GM12801 (cell line): ENCODE results near the gene ARHGEF16.

Experiments
- CTCF ChIP-seq: IDR thresholded peaks from one replicate; pipeline ENCODE4 v1.5.1; 2011; ENCODE audit warnings: control low read depth; ENCODE audit not compliant: insufficient read length; ENCODE audit errors: extremely low read depth

The ARHGEF16 gene

GRCh38 chr1:3464649-3465025, 10.2 kb downstream of the ARHGEF16 start:
- TF ChIP-seq CTCF: no peak

GRCh38 chr1:3465091-3465934, 10.8 kb downstream of the ARHGEF16 start:
- TF ChIP-seq CTCF: no peak

GRCh38 chr1:3465935-3466321, 11.5 kb downstream of the ARHGEF16 start:
- TF ChIP-seq CTCF: no peak

GRCh38 chr1:3466366-3467075, 12.1 kb downstream of the ARHGEF16 start:
- TF ChIP-seq CTCF: no peak

- no peak for TF ChIP-seq CTCF
Observed at GRCh38 chr1:3467096-3468036, 12.9 kb downstream of the ARHGEF16 start.

GRCh38 chr1:3468236-3469103, 14.0 kb downstream of the ARHGEF16 start:
- TF ChIP-seq CTCF: no peak
